CD14-positive monocyte (primary cell): ENCODE data around the gene KXD1. TPM values are rescaled to one million over a fixed set of nuclear protein-coding genes. Genes with fewer than 3 reads are reported as not detected.

ENCODE experiments used
- DNase-seq, 3 donors: peaks; one replicate each; pipeline ENCODE4 v3.0.0-alpha.2; 2011 to 2022
- H2AFZ ChIP-seq: 2 replicates; pipeline ENCODE4 v1.6.0; 2012; ENCODE audit warnings: mild to moderate bottlenecking, low read depth, low read length, inconsistent platforms; ENCODE audit not compliant: insufficient read depth, poor library complexity, severe bottlenecking
- H3K27ac ChIP-seq, 2 donors: 1 replicate in 1 of 2; 2 replicates in 1 of 2; pipeline ENCODE4 v1.5.1; 2012 to 2013; ENCODE audit warnings: low read length in 2 of 2, control low read depth in 1 of 2, inconsistent platforms in 1 of 2, low read depth in 1 of 2, mild to moderate bottlenecking in 1 of 2
- H3K27me3 ChIP-seq, 2 donors: one replicate each; pipeline versions ENCODE4 v1.6.0 to v1.6.1; 2011 to 2013; ENCODE audit warnings: low read length in 2 of 2; ENCODE audit not compliant: control insufficient read depth in 2 of 2, insufficient read depth in 2 of 2
- H3K36me3 ChIP-seq, 2 donors: replicated peaks in 1 of 2; 1 replicate in 1 of 2; 2 replicates in 1 of 2; pipeline versions ENCODE4 v1.5.1 to v1.6.1; 2012 to 2013; ENCODE audit warnings: low read length in 2 of 2, control low read depth in 1 of 2, inconsistent platforms in 1 of 2, mild to moderate bottlenecking in 1 of 2; ENCODE audit not compliant: insufficient read depth in 2 of 2, control insufficient read depth in 1 of 2
- H3K4me1 ChIP-seq, 2 donors: 1 replicate in 1 of 2; 2 replicates in 1 of 2; pipeline versions ENCODE4 v1.5.1 to v1.6.1; 2012 to 2013; ENCODE audit warnings: low read length in 2 of 2, control low read depth in 1 of 2, inconsistent platforms in 1 of 2, mild to moderate bottlenecking in 1 of 2, moderate library complexity in 1 of 2; ENCODE audit not compliant: insufficient read depth in 2 of 2, control insufficient read depth in 1 of 2
- H3K4me2 ChIP-seq: replicated peaks from 2 replicates; pipeline ENCODE3; 2012; ENCODE audit warnings: low read length, moderate library complexity, mild to moderate bottlenecking; ENCODE audit not compliant: poor library complexity, severe bottlenecking; ENCODE audit errors: extremely low read depth
- H3K4me3 ChIP-seq, 3 experiments: fragments of 200-600 bp in 1 of 3; sonication (generic) in 1 of 3; replicated peaks in 1 of 3; 1 replicate in 2 of 3; 2 replicates in 1 of 3; pipeline ENCODE4 v1.5.1; 2011 to 2013; ENCODE audit warnings: low read length in 3 of 3, mild to moderate bottlenecking in 3 of 3, control low read depth in 2 of 3, low read depth in 2 of 3, inconsistent platforms in 1 of 3, moderate library complexity in 1 of 3
- H3K79me2 ChIP-seq: 2 replicates; pipeline ENCODE4 v1.6.0; 2012; ENCODE audit warnings: mild to moderate bottlenecking, control low read depth, inconsistent platforms, low read length, moderate library complexity; ENCODE audit not compliant: insufficient read depth
- H3K9ac ChIP-seq: 2 replicates; pipeline ENCODE4 v1.6.0; 2017; ENCODE audit warnings: low read length, mild to moderate bottlenecking; ENCODE audit not compliant: insufficient read depth, poor library complexity, severe bottlenecking
- H3K9me3 ChIP-seq, 2 donors: replicated peaks in 1 of 2; 1 replicate in 1 of 2; 2 replicates in 1 of 2; pipeline versions ENCODE4 v1.5.1 to v1.6.1; 2012 to 2013; ENCODE audit warnings: low read length in 2 of 2, control low read depth in 1 of 2; ENCODE audit not compliant: control insufficient read depth in 1 of 2, insufficient read depth in 1 of 2
- H4K20me1 ChIP-seq: 2 replicates; pipeline ENCODE4 v1.6.0; 2012; ENCODE audit warnings: mild to moderate bottlenecking, low read length, control low read depth, moderate library complexity; ENCODE audit not compliant: insufficient read depth
- H3K27ac Mint-ChIP-seq, 7 donors: one replicate each; pipeline ENCODE4 v1.8.0; 2020; ENCODE audit warnings: mild to moderate bottlenecking in 7 of 7, mixed read lengths in 7 of 7, moderate library complexity in 6 of 7, inconsistent platforms in 2 of 7
- H3K27me3 Mint-ChIP-seq, 3 donors: one replicate each; pipeline ENCODE4 v1.8.0; 2021 to 2022; ENCODE audit warnings: low read depth in 3 of 3, mild to moderate bottlenecking in 3 of 3, mixed read lengths in 3 of 3, moderate library complexity in 3 of 3, inconsistent platforms in 1 of 3
- H3K36me3 Mint-ChIP-seq, 2 donors: one replicate each; pipeline ENCODE4 v1.8.0; 2020; ENCODE audit warnings: mixed read lengths in 2 of 2, inconsistent platforms in 1 of 2, mild to moderate bottlenecking in 1 of 2
- H3K4me1 Mint-ChIP-seq: one replicate; pipeline ENCODE4 v1.8.0; 2020; ENCODE audit warnings: mild to moderate bottlenecking, mixed read lengths
- H3K4me3 Mint-ChIP-seq, 2 donors: one replicate each; pipeline ENCODE4 v1.8.0; 2020; ENCODE audit warnings: mild to moderate bottlenecking in 2 of 2, mixed read lengths in 2 of 2, moderate library complexity in 1 of 2
- H3K9me3 Mint-ChIP-seq, 7 donors: one replicate each; pipeline ENCODE4 v1.8.0; 2020 to 2022; ENCODE audit warnings: mixed read lengths in 7 of 7, mild to moderate bottlenecking in 6 of 7, moderate library complexity in 6 of 7, inconsistent platforms in 2 of 7
- WGBS: methylation state at CpG from one replicate; pipeline ENCODE4 v1.1.5; 2013; ENCODE audit warnings: missing lambda C conversion rate; ENCODE audit not compliant: insufficient coverage; 5-methylcytosine and 5-hydroxymethylcytosine counted together
- intact Hi-C, 2 donors: fragments of 100-400 bp; cut with micrococcal nuclease; formaldehyde crosslinking; loops; one replicate each; pipeline versions ENCODE4 v1.15.0 to v1.15.1; 2023
- polyA plus RNA-seq, 3 donors: library from polyadenylated mRNA; depleted of rRNA in 1 of 3; unstranded in 2 of 3; stranded (reverse) in 1 of 3; fragments of 300-500 nt in 2 of 3; fragments of >200 nt in 1 of 3; fragmentation: Illumina TruSeq in 2 of 3; gene quantifications; 1 replicate in 2 of 3; 2 replicates in 1 of 3; pipeline ENCODE4 v1.2.3, GENCODE V29; 2012 to 2021
- TF ChIP-seq, protein P1 (sequence below): fragments of 200-600 bp; IDR thresholded peaks from one replicate; pipeline ENCODE4 v1.8.0; 2022; ENCODE audit warnings: antibody characterized with exemption, mild to moderate bottlenecking

The KXD1 gene
- polyA plus RNA-seq, 3 donors, result 74.4 to 194 (median 87.9) TPM

DNA sequence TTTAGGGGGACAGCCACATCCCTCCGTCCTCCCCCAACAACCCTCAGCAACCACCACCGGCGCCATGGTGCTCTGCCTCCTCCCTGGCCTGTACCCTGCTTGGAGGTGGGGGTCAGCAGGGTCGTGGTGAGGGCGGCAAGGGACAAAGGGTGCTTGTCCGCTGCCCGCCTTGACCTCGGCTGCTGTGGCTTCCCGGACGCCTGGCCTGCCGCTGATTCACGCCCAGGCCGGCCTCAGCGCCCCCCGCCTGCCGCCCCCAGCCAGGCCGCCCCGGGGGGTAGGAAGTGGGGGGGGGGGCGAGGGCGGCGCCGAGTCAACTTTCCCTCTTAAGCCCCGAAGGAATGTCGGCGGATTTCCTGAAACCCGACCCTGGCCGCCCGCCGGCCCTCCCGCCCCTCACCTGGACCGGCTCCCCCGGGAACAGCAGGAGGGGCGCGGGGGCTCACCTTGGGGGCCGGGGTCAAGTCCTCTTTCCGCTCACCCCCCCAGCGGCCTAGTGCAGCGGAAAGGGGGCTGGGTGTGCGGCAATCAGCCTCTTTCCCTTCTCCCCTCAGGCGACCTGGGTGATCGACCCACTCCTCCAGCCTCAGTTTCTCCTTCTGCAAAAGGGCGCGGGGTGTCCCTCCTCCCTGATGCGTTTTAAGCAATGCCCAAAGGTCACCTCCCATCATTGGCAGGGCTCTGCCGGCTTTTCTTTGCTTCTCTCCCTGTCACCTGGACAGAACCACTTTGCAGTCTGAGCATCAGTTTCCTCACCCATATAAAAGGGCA is 53.1 kb downstream of the KXD1 start:
- Histone ChIP-seq H3K4me3 (no peak overlapping the region), H3K36me3 (no peaks in the 10 kb centered on the region), H3K4me1 (peaks cover 0 to 9% of the 10 kb centered on the region in 2 donors), H3K4me2 (no peak overlapping the region), H3K79me2 (no peaks in the 10 kb centered on the region), H3K27ac (no peak overlapping the region), H4K20me1 (no peaks in the 10 kb centered on the region), H3K9me3 (peaks cover 0 to 36% of the 10 kb centered on the region in 2 donors), H3K9ac (no peak overlapping the region), H3K27me3 (peaks cover 75 to 85% of the 10 kb centered on the region in 2 donors), H2AFZ (no peak overlapping the region)
- intact Hi-C loops, result no loop called here
- Mint-ChIP-seq H3K36me3 (peaks cover 3% of the 10 kb centered on the region in 2 donors), H3K27ac (no peak overlapping the region), H3K9me3 (peaks cover 0 to 29% (median 14%) of the 10 kb centered on the region in 7 donors), H3K27me3 (peaks cover 80 to 94% (median 85%) of the 10 kb centered on the region in 3 donors), H3K4me1 (peaks cover 12% of the 10 kb centered on the region), H3K4me3 (peak overlapping the region in 1 of 2 donors; percentile 90)
- TF ChIP-seq, protein P1, sequence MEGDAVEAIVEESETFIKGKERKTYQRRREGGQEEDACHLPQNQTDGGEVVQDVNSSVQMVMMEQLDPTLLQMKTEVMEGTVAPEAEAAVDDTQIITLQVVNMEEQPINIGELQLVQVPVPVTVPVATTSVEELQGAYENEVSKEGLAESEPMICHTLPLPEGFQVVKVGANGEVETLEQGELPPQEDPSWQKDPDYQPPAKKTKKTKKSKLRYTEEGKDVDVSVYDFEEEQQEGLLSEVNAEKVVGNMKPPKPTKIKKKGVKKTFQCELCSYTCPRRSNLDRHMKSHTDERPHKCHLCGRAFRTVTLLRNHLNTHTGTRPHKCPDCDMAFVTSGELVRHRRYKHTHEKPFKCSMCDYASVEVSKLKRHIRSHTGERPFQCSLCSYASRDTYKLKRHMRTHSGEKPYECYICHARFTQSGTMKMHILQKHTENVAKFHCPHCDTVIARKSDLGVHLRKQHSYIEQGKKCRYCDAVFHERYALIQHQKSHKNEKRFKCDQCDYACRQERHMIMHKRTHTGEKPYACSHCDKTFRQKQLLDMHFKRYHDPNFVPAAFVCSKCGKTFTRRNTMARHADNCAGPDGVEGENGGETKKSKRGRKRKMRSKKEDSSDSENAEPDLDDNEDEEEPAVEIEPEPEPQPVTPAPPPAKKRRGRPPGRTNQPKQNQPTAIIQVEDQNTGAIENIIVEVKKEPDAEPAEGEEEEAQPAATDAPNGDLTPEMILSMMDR, result no peak
- 1% methylated on average over 20 of the region's 45 CpGs for WGBS
- DNase-seq, result no peak

DNA sequence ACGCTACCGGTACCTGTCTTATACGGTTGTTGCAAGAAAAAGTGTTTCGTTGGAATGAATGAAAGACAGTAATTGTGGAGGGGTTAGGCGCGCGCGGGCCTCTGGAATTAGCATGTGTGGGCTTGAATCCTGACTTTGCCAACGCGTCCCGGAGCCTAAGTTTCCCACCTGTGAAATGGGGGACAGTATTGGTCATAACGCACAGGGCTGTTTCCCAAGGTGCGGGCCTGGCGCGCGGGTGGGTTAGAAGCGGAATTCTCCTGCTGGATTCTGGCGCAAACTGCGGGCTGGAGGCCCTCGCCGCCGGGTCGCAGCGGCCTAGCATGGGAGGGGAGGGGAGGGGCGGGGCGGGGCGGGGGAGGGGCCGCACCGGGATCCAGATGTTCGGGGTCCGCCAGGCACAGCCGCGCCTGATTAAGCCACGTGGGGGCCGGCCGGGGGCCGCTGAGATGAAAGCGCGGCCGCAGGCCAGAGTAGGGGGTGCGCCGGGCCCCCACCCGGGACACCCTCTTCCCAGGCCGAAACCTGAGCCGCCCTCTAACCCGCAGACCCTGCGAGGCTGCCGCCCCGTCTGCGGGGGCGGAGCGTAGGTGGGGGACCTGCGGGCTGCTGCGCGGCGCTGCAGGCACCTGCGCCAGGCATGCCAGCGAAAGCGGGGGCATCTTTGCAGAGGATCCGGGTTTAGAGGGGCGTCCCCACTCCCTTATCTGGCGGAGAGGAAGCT is 53.8 kb downstream of the KXD1 start:
- WGBS, result 1% methylated on average over 40 of the region's 62 CpGs
- Histone ChIP-seq H3K9me3 (peaks cover 0 to 36% of the 10 kb centered on the region in 2 donors), H3K27ac (no peak overlapping the region), H3K4me1 (peaks cover 0 to 9% of the 10 kb centered on the region in 2 donors), H3K4me2 (no peak overlapping the region), H2AFZ (no peak overlapping the region), H3K27me3 (peaks cover 72 to 89% of the 10 kb centered on the region in 2 donors), H3K9ac (no peak overlapping the region), H3K36me3 (no peaks in the 10 kb centered on the region), H3K4me3 (no peak overlapping the region), H4K20me1 (no peaks in the 10 kb centered on the region), H3K79me2 (no peaks in the 10 kb centered on the region)
- peaks cover 12% of the 10 kb centered on the region for H3K4me1 Mint-ChIP-seq
- TF ChIP-seq, protein P1, result no peak
- intact Hi-C loops, result no loop called here
- DNase-seq, result no peak
- H3K27me3 Mint-ChIP-seq, result peaks cover 86 to 96% (median 92%) of the 10 kb centered on the region in 3 donors
- H3K27ac Mint-ChIP-seq, result no peak overlapping the region
- peaks cover 3% of the 10 kb centered on the region in 2 donors for H3K36me3 Mint-ChIP-seq
- H3K4me3 Mint-ChIP-seq, result peak overlapping the region in 1 of 2 donors; percentile 90
- peaks cover 0 to 29% (median 14%) of the 10 kb centered on the region in 7 donors for H3K9me3 Mint-ChIP-seq
